Fibroblast of the aortic adventitia (primary cell): ENCODE results near the gene SS18. TPM values are rescaled to one million over a fixed set of nuclear protein-coding genes. Genes with fewer than 3 reads are reported as not detected.

Experiments used
- DNase-seq: peaks from one replicate; pipeline ENCODE4 v3.0.0-alpha.2; 2010; ENCODE audit warnings: low read depth
- H3K4me3 ChIP-seq: 2 replicates; pipeline ENCODE4 v1.5.1; 2011; ENCODE audit warnings: low read depth, mild to moderate bottlenecking, control low read depth, low read length, moderate library complexity
- total RNA-seq: library from RNA; depleted of rRNA; stranded (reverse); fragments of >200 nt; gene quantifications from 2 replicates; pipeline ENCODE4 v1.2.3, GENCODE V29; 2012; ENCODE audit warnings: low replicate concordance
- TF ChIP-seq, protein P1 (sequence below): IDR thresholded peaks from 2 replicates; pipeline ENCODE4 v1.5.1; 2011; ENCODE audit warnings: mild to moderate bottlenecking, low read length, control low read depth, inconsistent platforms; ENCODE audit not compliant: insufficient read depth

SS18 gene
- total RNA-seq, 1 donor = 103 TPM

DNA sequence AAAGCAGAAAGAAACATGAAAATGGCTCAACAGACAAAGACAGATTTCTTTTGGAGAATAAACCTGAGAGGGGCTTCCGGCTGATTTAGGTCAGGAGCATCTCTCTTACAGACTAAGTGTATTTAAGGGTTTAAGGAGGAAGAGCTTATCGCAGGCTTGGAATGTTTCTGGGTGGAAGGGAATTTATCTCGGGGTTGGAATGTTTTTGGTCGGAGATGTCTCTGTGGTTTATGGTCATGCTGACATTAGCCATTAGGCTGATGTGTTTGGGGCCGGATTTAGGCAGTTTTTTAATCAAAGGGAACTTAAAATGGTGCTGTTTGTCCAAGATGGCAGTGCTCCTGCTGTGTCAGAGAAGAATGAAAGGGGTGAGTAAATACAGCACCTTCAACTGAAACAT lies 28.8 kb upstream of the SS18 start:
- TF ChIP-seq, protein P1, sequence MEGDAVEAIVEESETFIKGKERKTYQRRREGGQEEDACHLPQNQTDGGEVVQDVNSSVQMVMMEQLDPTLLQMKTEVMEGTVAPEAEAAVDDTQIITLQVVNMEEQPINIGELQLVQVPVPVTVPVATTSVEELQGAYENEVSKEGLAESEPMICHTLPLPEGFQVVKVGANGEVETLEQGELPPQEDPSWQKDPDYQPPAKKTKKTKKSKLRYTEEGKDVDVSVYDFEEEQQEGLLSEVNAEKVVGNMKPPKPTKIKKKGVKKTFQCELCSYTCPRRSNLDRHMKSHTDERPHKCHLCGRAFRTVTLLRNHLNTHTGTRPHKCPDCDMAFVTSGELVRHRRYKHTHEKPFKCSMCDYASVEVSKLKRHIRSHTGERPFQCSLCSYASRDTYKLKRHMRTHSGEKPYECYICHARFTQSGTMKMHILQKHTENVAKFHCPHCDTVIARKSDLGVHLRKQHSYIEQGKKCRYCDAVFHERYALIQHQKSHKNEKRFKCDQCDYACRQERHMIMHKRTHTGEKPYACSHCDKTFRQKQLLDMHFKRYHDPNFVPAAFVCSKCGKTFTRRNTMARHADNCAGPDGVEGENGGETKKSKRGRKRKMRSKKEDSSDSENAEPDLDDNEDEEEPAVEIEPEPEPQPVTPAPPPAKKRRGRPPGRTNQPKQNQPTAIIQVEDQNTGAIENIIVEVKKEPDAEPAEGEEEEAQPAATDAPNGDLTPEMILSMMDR = no peak
- DNase-seq = peak; percentile 19
- H3K4me3 ChIP-seq = no peak overlapping the region

DNA sequence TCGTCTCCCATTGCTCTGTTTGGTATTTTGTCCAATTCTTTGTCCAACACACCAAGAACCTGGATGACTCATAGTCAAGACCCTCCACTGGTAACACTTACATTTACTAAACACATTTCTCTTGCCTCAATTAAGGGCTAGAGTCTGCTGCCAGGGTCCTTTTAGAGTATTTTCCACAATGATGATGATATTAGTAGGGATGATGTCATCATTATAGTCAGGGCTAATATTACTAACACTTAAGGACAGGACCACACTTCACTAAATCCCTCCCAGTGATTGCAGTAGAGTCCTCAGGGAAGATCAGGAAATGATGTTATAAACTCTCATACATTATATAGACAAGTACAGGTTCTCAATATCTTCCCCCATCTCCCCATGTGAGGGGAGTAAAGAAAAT lies 13.6 kb upstream of the SS18 start:
- no peak for DNase-seq
- TF ChIP-seq, protein P1 = no peak
- no peak overlapping the region for H3K4me3 ChIP-seq

DNA sequence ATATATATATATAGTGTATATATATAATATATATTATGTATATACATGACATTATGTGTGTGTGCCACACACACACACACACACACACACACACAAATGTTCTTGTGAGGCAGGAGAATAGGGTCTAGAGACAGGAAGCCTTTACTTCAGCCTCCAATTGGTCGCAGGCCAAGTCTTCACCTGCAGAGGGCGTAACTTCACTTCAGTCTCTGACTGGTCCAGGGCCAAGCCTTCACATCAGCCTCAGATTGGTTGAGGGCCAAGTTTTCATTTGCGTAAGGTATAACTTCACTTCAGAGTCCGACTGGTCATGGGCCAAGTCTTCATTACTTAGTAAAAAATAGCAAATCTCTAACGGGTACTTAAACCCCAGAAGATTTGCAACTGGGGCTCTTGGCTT lies 13.2 kb upstream of the SS18 start:
- no peak overlapping the region for H3K4me3 ChIP-seq
- no peak for DNase-seq

DNA sequence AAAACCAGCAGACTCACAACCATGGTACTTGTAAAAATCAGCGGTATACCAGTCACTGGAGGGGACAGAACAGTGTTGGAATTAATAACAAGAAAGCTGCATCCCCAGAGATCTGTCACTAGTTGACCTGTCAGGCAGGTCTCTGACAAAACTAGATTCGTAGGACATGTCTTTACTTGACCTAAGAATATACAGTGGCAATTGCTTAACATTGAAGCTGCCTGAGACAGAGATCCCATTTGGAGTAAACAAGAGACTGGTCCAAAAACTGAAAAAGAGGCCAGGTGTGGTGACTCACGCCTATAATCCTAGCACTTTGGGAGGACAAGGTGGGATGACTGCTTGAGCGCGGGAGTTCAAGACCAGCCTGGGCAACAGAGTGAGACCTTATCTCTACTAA lies 7.2 kb upstream of the SS18 start:
- no peak for DNase-seq
- H3K4me3 ChIP-seq = no peak overlapping the region
- TF ChIP-seq, protein P1 = no peak

More for the DNA sequence above, 13.2 kb upstream of the SS18 start:
- TF ChIP-seq, protein P1 = no peak

GRCh38 chr18:26096852-26097251 lies 6.4 kb upstream of the SS18 start:
- no peak for DNase-seq
- TF ChIP-seq, protein P1 = no peak

GRCh38 chr18:26091047-26091630 lies 726 bp upstream of the SS18 start:
- TF ChIP-seq, protein P1 = no peak
- peak overlapping the region; percentile 89 for H3K4me3 ChIP-seq
- DNase-seq = no peak

More at GRCh38 chr18:26096852-26097251, 6.4 kb upstream of the SS18 start:
- H3K4me3 ChIP-seq = no peak overlapping the region
